ENCODE measurements around the gene LARGE1.

The LARGE1 gene

DNA sequence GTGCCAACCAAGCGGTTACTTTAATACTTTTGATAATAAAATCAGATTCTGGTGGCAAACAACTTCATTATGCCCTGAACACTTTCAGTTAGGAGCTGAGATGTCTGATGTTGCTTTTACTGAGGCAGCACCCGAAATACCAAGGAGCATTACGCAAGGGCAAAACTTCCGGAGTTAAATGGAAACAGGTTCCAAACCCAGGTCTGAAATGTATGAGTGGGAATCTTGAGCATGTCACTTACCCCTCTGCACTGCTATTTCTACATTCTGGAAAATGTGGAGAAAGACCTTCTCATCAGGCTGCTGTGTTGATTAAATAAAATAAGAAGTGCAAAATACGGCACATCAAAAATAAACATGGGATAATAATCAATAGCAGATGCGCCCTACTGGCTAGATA is 315.1 kb downstream of the LARGE1 start:
- no peak for TF ChIP-seq REST (IDR thresholded peaks at IDR 0.05; ENCODE audit: low read depth)

GRCh38 chr22:33601062-33601461 is 319.2 kb downstream of the LARGE1 start:
- TF ChIP-seq, protein P1, sequence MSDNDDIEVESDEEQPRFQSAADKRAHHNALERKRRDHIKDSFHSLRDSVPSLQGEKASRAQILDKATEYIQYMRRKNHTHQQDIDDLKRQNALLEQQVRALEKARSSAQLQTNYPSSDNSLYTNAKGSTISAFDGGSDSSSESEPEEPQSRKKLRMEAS (IDR thresholded peaks at IDR 0.05): no peak
- TF ChIP-seq TCF12 (IDR thresholded peaks at IDR 0.05; ENCODE audit: low read depth): no peak
- no peak for TF ChIP-seq USF1 (IDR thresholded peaks at IDR 0.05)
- TF ChIP-seq EGR1 (IDR thresholded peaks at IDR 0.05): no peak
- no peak for TF ChIP-seq TEAD4 (IDR thresholded peaks at IDR 0.05)
- no peak for TF ChIP-seq ZBTB7A (IDR thresholded peaks at IDR 0.05; ENCODE audit: low read depth)
- TF ChIP-seq YY1 (IDR thresholded peaks at IDR 0.05; ENCODE audit: low read depth): no peak
- no peak for TF ChIP-seq REST (IDR thresholded peaks at IDR 0.05; ENCODE audit: low read depth)
- no peak for TF ChIP-seq TAF1 (IDR thresholded peaks at IDR 0.05; ENCODE audit: low read depth)
- no peak for TF ChIP-seq FOXM1 (IDR thresholded peaks at IDR 0.05; ENCODE audit: borderline replicate concordance, low read depth)
- no peak for TF ChIP-seq NFIC (IDR thresholded peaks at IDR 0.05)
- no peak for TF ChIP-seq CEBPB (IDR thresholded peaks at IDR 0.05)
- TF ChIP-seq EP300 (IDR thresholded peaks at IDR 0.05; ENCODE audit: borderline replicate concordance): no peak
- TF ChIP-seq CREB1 (IDR thresholded peaks at IDR 0.05; ENCODE audit: low read depth): no peak
- TF ChIP-seq RAD21 (IDR thresholded peaks at IDR 0.05; ENCODE audit: low read depth): no peak

- TF ChIP-seq CEBPB (IDR thresholded peaks at IDR 0.05) (no peak), NFIC (IDR thresholded peaks at IDR 0.05) (no peak), REST (IDR thresholded peaks at IDR 0.05; ENCODE audit: low read depth) (no peak), CREB1 (IDR thresholded peaks at IDR 0.05; ENCODE audit: low read depth) (no peak), FOXM1 (IDR thresholded peaks at IDR 0.05; ENCODE audit: borderline replicate concordance, low read depth) (no peak), TAF1 (IDR thresholded peaks at IDR 0.05; ENCODE audit: low read depth) (no peak), EP300 (IDR thresholded peaks at IDR 0.05; ENCODE audit: borderline replicate concordance) (no peak), RAD21 (IDR thresholded peaks at IDR 0.05; ENCODE audit: low read depth) (no peak), TCF12 (IDR thresholded peaks at IDR 0.05; ENCODE audit: low read depth) (no peak), YY1 (IDR thresholded peaks at IDR 0.05; ENCODE audit: low read depth) (no peak), ZBTB7A (IDR thresholded peaks at IDR 0.05; ENCODE audit: low read depth) (no peak), USF1 (IDR thresholded peaks at IDR 0.05) (no peak)
- TF ChIP-seq, protein P1 (IDR thresholded peaks at IDR 0.05): no peak
Measured at GRCh38 chr22:33600595-33600994, 319.7 kb downstream of the LARGE1 start.

DNA sequence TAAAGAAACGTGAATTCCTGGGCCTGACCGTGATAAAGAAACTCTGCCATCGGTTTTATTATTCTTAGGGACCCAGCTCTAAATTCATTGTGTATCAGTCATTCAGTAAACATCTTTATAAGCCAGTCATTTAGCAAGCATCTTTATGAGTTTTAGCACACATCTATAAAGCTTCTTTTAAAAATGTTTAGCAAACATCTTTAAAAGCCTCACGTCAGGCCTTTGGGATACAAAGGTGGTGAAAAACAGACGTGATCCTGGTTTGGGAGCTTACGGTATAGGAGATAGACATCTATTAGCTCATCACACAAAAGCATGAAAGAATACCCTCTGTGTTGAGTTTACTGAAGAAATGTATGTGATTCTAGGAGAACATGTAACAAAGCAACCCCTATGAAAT is 320.2 kb downstream of the LARGE1 start:
- TF ChIP-seq FOXM1 (IDR thresholded peaks at IDR 0.05; ENCODE audit: borderline replicate concordance, low read depth) (no peak), NFIC (IDR thresholded peaks at IDR 0.05) (no peak), CEBPB (IDR thresholded peaks at IDR 0.05) (no peak), TCF12 (IDR thresholded peaks at IDR 0.05; ENCODE audit: low read depth) (no peak), EP300 (IDR thresholded peaks at IDR 0.05; ENCODE audit: borderline replicate concordance) (no peak), RAD21 (IDR thresholded peaks at IDR 0.05; ENCODE audit: low read depth) (no peak), EGR1 (IDR thresholded peaks at IDR 0.05) (no peak)
- TF ChIP-seq, protein P1 (IDR thresholded peaks at IDR 0.05): no peak

- no peak for TF ChIP-seq CREB1 (IDR thresholded peaks at IDR 0.05; ENCODE audit: low read depth)
- no peak for TF ChIP-seq RAD21 (IDR thresholded peaks at IDR 0.05; ENCODE audit: low read depth)
- TF ChIP-seq NFIC (IDR thresholded peaks at IDR 0.05): no peak
- TF ChIP-seq YY1 (IDR thresholded peaks at IDR 0.05; ENCODE audit: low read depth): no peak
- TF ChIP-seq EP300 (IDR thresholded peaks at IDR 0.05; ENCODE audit: borderline replicate concordance): no peak
- no peak for TF ChIP-seq TEAD4 (IDR thresholded peaks at IDR 0.05)
- TF ChIP-seq USF1 (IDR thresholded peaks at IDR 0.05): no peak
- TF ChIP-seq, protein P1 (IDR thresholded peaks at IDR 0.05): no peak
- no peak for TF ChIP-seq ZBTB7A (IDR thresholded peaks at IDR 0.05; ENCODE audit: low read depth)
- no peak for TF ChIP-seq CEBPB (IDR thresholded peaks at IDR 0.05)
- TF ChIP-seq TAF1 (IDR thresholded peaks at IDR 0.05; ENCODE audit: low read depth): no peak
- TF ChIP-seq EGR1 (IDR thresholded peaks at IDR 0.05): no peak
- no peak for TF ChIP-seq REST (IDR thresholded peaks at IDR 0.05; ENCODE audit: low read depth)
Measured at GRCh38 chr22:33599596-33599995, 320.7 kb downstream of the LARGE1 start.
